Loucy (cell line): Measurements from ENCODE around the gene CRHR2.

Source experiments
- CTCF ChIP-seq: fragments of 200-600 bp; sonication (generic); conservative IDR thresholded peaks from 2 replicates; pipeline ENCODE4 v1.5.1; 2014; ENCODE audit warnings: mild to moderate bottlenecking, antibody characterized with exemption, low read length
- EZH2phosphoT487 ChIP-seq: fragments of 200-600 bp; IDR thresholded peaks from 2 replicates; pipeline ENCODE4 v1.6.1; 2018; ENCODE audit warnings: antibody characterized with exemption, mild to moderate bottlenecking, moderate library complexity, borderline replicate concordance

GRCh38 chr7:30679664-30680063 is 2.6 kb downstream of the CRHR2 start:
- TF ChIP-seq CTCF (no peak), EZH2phosphoT487 (no peak)
